ENCODE data around the gene GDPD3.

- no peak for TF ChIP-seq CTCF (IDR thresholded peaks at IDR 0.05)
- TF ChIP-seq POLR2AphosphoS5 (IDR thresholded peaks at IDR 0.05) = no peak
Observed at GRCh38 chr16:30066761-30067583, 46.4 kb downstream of the GDPD3 start.

Data from breast epithelium (tissue), 3 donors.